KMS-11 (cell line): ENCODE results near the gene CUL9.

Source experiments
- H2AFZ ChIP-seq: fragments of 200-600 bp; sonication (generic); 2 replicates; pipeline ENCODE4 v1.6.1; 2016; ENCODE audit warnings: antibody characterized with exemption, mixed run types, low read depth
- H3K27ac ChIP-seq: fragments of 200-600 bp; sonication (generic); 2 replicates; pipeline ENCODE4 v1.6.1; 2016; ENCODE audit warnings: mild to moderate bottlenecking, mixed run types
- H3K27me3 ChIP-seq: fragments of 200-600 bp; sonication (generic); 2 replicates; pipeline ENCODE4 v1.6.1; 2017; ENCODE audit warnings: mild to moderate bottlenecking, low read depth, mixed run types, moderate library complexity; ENCODE audit not compliant: insufficient read depth
- H3K36me3 ChIP-seq: fragments of 200-600 bp; sonication (generic); 2 replicates; pipeline ENCODE4 v1.6.1; 2017; ENCODE audit warnings: mild to moderate bottlenecking, mixed run types; ENCODE audit not compliant: insufficient read depth
- H3K4me1 ChIP-seq: fragments of 200-600 bp; sonication (generic); 2 replicates; pipeline ENCODE4 v1.6.1; 2016; ENCODE audit warnings: mild to moderate bottlenecking, low read depth, mixed run types; ENCODE audit not compliant: poor library complexity, severe bottlenecking
- H3K4me2 ChIP-seq: fragments of 200-600 bp; sonication (generic); 2 replicates; pipeline ENCODE4 v1.7.0; 2016; ENCODE audit warnings: mild to moderate bottlenecking, mixed run types
- H3K4me3 ChIP-seq: fragments of 200-600 bp; sonication (generic); IDR thresholded peaks from 2 replicates; pipeline ENCODE4 v1.6.1; 2017; ENCODE audit warnings: low read depth, low read length, mixed read lengths; ENCODE audit not compliant: insufficient read depth
- H3K79me2 ChIP-seq: fragments of 200-600 bp; sonication (generic); 2 replicates; pipeline ENCODE4 v1.6.1; 2016; ENCODE audit warnings: low read depth, mixed run types; ENCODE audit not compliant: insufficient read depth
- H3K9ac ChIP-seq: fragments of 200-600 bp; sonication (generic); 2 replicates; pipeline ENCODE4 v1.6.1; 2016; ENCODE audit warnings: mild to moderate bottlenecking, mixed run types
- H4K20me1 ChIP-seq: fragments of 200-600 bp; sonication (generic); 2 replicates; pipeline ENCODE4 v1.6.1; 2016; ENCODE audit warnings: mild to moderate bottlenecking, mixed run types; ENCODE audit not compliant: insufficient read depth
- CTCF ChIP-seq: fragments of 200-600 bp; sonication (generic); conservative IDR thresholded peaks from 2 replicates; pipeline ENCODE4 v1.6.1; 2017; ENCODE audit warnings: low read depth, mild to moderate bottlenecking, antibody characterized with exemption, low read length, moderate library complexity, mixed read lengths

CUL9 gene

GRCh38 chr6:43220439-43220951 is 38.5 kb downstream of the CUL9 start:
- H3K4me1 ChIP-seq: peaks cover 16% of the 10 kb centered on the region
- no peaks in the 10 kb centered on the region for H3K36me3 ChIP-seq
- no peaks in the 10 kb centered on the region for H4K20me1 ChIP-seq
- H3K4me3 ChIP-seq: no peak overlapping the region
- no peak overlapping the region for H3K4me2 ChIP-seq
- TF ChIP-seq CTCF: no peak
- H2AFZ ChIP-seq: no peak overlapping the region
- H3K9ac ChIP-seq: no peak overlapping the region
- no peaks in the 10 kb centered on the region for H3K79me2 ChIP-seq
- H3K27me3 ChIP-seq: no peaks in the 10 kb centered on the region
- H3K27ac ChIP-seq: no peak overlapping the region

- no peak overlapping the region for H3K4me3 ChIP-seq
- H3K9ac ChIP-seq: no peak overlapping the region
- peaks cover 22% of the 10 kb centered on the region for H3K4me1 ChIP-seq
- no peak overlapping the region for H2AFZ ChIP-seq
- TF ChIP-seq CTCF: no peak
- H3K36me3 ChIP-seq: no peaks in the 10 kb centered on the region
- no peak overlapping the region for H3K27ac ChIP-seq
- H4K20me1 ChIP-seq: no peaks in the 10 kb centered on the region
- H3K27me3 ChIP-seq: no peaks in the 10 kb centered on the region
- H3K4me2 ChIP-seq: no peak overlapping the region
- no peaks in the 10 kb centered on the region for H3K79me2 ChIP-seq
Observed at GRCh38 chr6:43221046-43221972, 39.3 kb downstream of the CUL9 start.

- Histone ChIP-seq H3K27ac (no peak overlapping the region), H3K4me1 (peaks cover 23% of the 10 kb centered on the region), H3K79me2 (peaks cover 11% of the 10 kb centered on the region; the same call in 1 of the 2 replicates), H3K36me3 (no peaks in the 10 kb centered on the region), H3K9ac (no peak overlapping the region), H3K4me2 (no peak overlapping the region), H3K27me3 (no peaks in the 10 kb centered on the region), H2AFZ (no peak overlapping the region), H4K20me1 (no peaks in the 10 kb centered on the region), H3K4me3 (no peak overlapping the region)
- TF ChIP-seq CTCF: no peak
Observed at GRCh38 chr6:43222418-43223059, 40.5 kb downstream of the CUL9 start.

- Histone ChIP-seq H3K36me3 (no peaks in the 10 kb centered on the region), H3K4me1 (peaks cover 30% of the 10 kb centered on the region), H3K27me3 (no peaks in the 10 kb centered on the region), H4K20me1 (no peaks in the 10 kb centered on the region), H3K4me2 (no peak overlapping the region), H3K4me3 (no peak overlapping the region), H2AFZ (no peak overlapping the region), H3K27ac (no peak overlapping the region), H3K9ac (no peak overlapping the region), H3K79me2 (peaks cover 17% of the 10 kb centered on the region)
- no peak for TF ChIP-seq CTCF
Observed at GRCh38 chr6:43223175-43223574, 41.2 kb downstream of the CUL9 start.
